HG03159 (cell line): ENCODE data around the gene MAGI1.
"Not testable (repeated sequence)": the region's sequence is repeated elsewhere in the genome, so short reads cannot be mapped to it uniquely, and the experiment has no call there.

Source experiments
- ATAC-seq: cut with Tn5 transposase; IDR thresholded peaks from one replicate; pipeline ENCODE4 v1.9.1; 2021; ENCODE audit warnings: mild to moderate bottlenecking, moderate library complexity; ENCODE audit not compliant: unreplicated experiment

Gene MAGI1

DNA sequence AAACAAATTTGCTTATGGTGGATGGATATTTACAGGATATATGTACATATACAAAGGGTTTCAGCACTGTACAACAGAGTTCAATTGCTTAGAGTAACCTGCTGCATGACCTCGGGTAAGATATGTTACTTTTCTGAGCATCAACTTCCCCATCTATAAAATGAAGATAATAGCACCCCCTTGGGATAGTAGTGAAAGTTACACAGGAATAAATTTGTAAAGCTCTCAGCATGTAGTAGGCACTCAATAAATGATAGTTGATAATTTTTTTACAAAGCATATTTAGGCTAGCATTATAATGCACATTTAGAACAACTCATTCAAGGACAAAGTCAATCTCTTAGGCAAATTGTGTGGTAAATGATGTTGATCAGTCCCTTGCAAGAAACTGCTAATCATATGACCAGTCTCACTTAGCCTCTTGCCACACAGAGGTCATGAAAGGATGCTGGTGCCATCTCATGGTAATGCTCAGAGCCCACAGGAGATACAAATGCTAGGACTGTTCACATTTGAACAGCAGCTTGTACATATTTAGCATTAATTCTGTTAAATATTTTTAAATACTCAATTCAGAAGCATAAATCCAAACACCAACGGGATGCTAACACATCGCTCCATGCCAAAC, 123.9 kb downstream of the MAGI1 start:
- ATAC-seq: no peak

- ATAC-seq: no peak
Measured at GRCh38 chr3:65914032-65914739, 124.5 kb downstream of the MAGI1 start.

GRCh38 chr3:65912647-65913046, 126.1 kb downstream of the MAGI1 start:
- ATAC-seq: no peak

GRCh38 chr3:65908588-65908987, 130.1 kb downstream of the MAGI1 start:
- ATAC-seq: no peak

GRCh38 chr3:65907232-65908130, 131.2 kb downstream of the MAGI1 start:
- ATAC-seq: no peak

- ATAC-seq: no peak
Measured at GRCh38 chr3:65905771-65906170, 132.9 kb downstream of the MAGI1 start.

DNA sequence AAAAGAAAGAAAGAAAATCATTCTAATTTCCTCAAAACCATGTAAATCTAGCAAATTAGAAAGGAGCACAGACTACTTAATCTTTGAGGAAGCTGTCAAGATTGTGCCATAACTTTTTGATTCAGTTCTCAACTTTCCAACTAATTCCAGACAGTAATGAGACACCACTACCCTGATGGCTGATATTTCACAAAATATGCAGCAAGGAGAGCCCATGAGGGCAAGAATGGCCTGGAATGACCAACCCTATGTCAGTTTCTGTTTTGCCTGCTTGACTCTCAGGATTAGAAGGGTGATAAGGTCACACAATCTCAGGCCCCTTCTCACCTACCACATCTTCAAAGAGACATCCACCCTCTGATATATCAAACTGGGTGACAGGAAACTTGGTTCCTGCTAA, 134.7 kb downstream of the MAGI1 start:
- no peak for ATAC-seq

DNA sequence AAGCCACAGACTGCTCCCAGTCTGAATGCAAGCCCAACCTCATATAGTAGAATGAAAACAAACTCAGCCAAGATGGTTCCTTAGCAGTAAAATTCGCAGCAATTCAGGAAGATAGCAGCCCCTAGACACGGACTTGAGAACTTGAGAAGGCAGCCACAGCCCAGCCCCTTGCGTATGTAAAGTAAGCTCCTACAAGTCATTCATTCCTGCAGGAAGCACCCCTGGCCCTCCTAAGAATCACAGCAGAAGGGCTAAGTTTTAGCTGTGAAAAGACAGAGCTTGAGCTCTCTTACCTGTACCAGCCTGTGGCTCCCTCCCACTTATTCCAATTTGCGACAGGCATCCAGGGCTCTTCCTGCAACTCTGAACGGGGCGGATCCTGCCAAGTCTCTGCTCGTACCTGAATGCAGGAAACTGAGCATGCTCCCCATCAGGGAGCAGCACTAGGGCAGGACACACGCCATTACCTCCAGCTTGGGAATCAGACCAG, 136.4 kb downstream of the MAGI1 start:
- ATAC-seq: no peak

- ATAC-seq: no peak
Measured at GRCh38 chr3:65901226-65901625, 137.5 kb downstream of the MAGI1 start.

DNA sequence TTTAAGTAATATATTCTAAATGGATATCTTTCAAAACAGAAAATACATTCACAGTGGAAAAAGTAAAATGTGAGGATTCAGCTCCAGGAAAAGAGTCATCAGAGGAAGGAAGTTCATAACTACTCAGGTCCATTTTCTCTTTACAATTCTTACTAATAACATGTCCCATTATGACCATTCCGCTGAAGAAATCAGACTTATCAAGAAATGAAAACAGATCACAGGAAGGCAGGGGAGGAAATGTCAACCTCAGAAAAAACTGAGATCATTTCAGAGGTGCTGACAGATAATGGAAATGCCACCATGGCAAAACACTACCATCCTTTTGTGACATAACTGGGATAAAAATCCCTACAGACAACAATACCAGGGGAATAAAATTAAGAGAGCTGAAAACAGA, 139.5 kb downstream of the MAGI1 start:
- no peak for ATAC-seq

DNA sequence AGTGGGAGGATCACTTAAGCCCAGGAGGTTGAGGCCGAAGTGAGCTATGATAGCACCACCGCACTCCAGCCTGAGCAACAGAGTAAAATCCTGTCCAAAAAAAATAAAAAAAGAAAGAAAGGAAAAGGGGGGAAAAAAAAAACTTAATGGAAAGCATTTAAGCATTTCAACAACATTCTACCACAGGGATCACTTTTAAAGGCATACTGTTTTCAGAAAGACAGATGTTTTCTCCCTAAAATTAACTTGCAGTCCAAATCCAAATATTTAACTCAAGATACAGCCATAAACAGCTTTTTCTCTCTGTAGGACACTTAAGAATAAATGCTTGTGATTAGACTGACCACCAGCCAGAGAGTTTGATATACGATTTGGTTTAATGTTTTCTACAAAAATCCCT, 141.0 kb downstream of the MAGI1 start:
- ATAC-seq: no peak

DNA sequence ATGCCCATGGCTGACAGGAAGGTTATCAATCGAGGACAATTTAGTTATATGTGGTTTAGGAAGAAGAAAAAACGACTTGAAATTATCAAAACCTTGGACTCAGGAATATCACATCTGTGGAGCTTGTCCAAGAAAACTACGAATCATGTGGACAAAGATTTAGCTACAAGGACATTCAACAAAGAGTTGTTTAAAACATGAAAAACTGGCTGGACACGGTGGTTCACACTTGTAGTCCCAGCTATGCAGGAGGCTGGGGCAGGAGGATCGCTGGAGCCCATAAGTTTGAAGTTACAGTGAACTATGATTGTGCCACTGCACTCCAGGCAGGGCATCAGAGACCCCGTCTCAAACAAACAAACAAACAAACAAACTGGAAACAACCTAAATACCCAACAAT, 142.4 kb downstream of the MAGI1 start:
- no peak for ATAC-seq

GRCh38 chr3:65894679-65895453, 143.9 kb downstream of the MAGI1 start:
- ATAC-seq: no peak

- no peak for ATAC-seq
Measured at GRCh38 chr3:65894126-65894525, 144.6 kb downstream of the MAGI1 start.

GRCh38 chr3:65893631-65894030, 145.1 kb downstream of the MAGI1 start:
- ATAC-seq: no peak

DNA sequence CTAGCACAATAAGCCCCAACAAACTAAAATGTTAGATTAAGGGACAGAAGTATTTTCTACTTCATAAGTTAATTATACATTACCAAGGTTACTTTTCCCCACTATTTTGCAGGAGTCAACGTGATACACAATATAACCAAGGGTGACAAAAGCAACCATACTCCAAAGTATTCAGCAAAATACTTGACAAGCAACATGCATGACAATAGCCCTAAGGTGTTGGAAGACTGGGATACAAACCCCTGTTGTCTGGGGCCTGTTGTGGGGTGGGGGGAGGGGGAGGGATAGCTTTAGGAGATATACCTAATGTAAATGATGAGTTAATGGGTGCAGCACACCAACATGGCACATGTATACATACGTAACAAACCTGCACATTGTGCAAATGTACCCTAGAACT, 147.2 kb downstream of the MAGI1 start:
- ATAC-seq: not testable (repeated sequence)

- no peak for ATAC-seq
Measured at GRCh38 chr3:65890328-65890727, 148.4 kb downstream of the MAGI1 start.

GRCh38 chr3:65889707-65890099, 149.0 kb downstream of the MAGI1 start:
- ATAC-seq: no peak

- no peak for ATAC-seq
Measured at GRCh38 chr3:65888980-65889706, 149.6 kb downstream of the MAGI1 start.

- ATAC-seq: no peak
Measured at GRCh38 chr3:65888196-65888595, 150.5 kb downstream of the MAGI1 start.
